K562 (cell line): Measurements from ENCODE around the gene VDAC1. TPM values are rescaled to one million over a fixed set of nuclear protein-coding genes. Genes with fewer than 3 reads are reported as not detected.

Source experiments
- ATAC-seq: fragments of 200-7000 bp; cut with Tn5 transposase; 3 replicates; pipeline ENCODE4 v1.9.1; 2020; ENCODE audit warnings: moderate library complexity
- BruUV-seq: library from RNA; stranded (reverse); fragments of 400-500 nt; replicated peaks from 2 replicates; lab custom pipeline; 2021; lab: Mats Ljungman, UMichigan
- CTCF ChIA-PET: fragments of 300-600 bp; formaldehyde crosslinking; extraction: SDS; loops from one replicate; lab custom pipeline; 2021; ENCODE audit warnings: low intra/inter-chr PET ratio; lab: Yijun Ruan, JAX
- POLR2A ChIA-PET: fragments of 300-600, 350-650 bp; sonication (Branson Sonifier 250); formaldehyde crosslinking; extraction: SDS; loops from one replicate; lab custom pipeline; 2021; ENCODE audit warnings: antibody characterized with exemption, inconsistent platforms; lab: Yijun Ruan, JAX
- DNase-seq, 4 experiments: peaks; one replicate each; pipeline versions ENCODE4 v3.0.0 to v3.0.0-alpha.2; 2011 to 2018; ENCODE audit warnings: low spot score in 3 of 4, mixed read lengths in 3 of 4; ENCODE audit errors: extremely low read depth in 1 of 4
- FAIRE-seq: peaks from 2 replicates; lab custom pipeline; 2011; peaks lifted over from hg19 to GRCh38; lab: Jason Lieb, UNC
- H2AFZ ChIP-seq: 2 replicates; pipeline ENCODE4 v1.6.0; 2011; ENCODE audit warnings: low read depth, low read length, control low read depth, inconsistent platforms
- H3K27ac ChIP-seq: fragments of 200-600 bp; 3 replicates; pipeline ENCODE4 v1.8.0; 2011; ENCODE audit warnings: low read depth, mild to moderate bottlenecking, control low read depth, inconsistent platforms, low read length, moderate library complexity, mixed read lengths; ENCODE audit errors: extremely low read depth
- H3K27me3 ChIP-seq, 2 experiments: fragments of 300-600 bp in 1 of 2; 2 replicates in 1 of 2; 3 replicates in 1 of 2; pipeline versions ENCODE4 v1.6.0 to v1.8.0; 2011; ENCODE audit warnings: inconsistent platforms in 2 of 2, low read length in 2 of 2, mild to moderate bottlenecking in 1 of 2, mixed read lengths in 1 of 2, moderate library complexity in 1 of 2; ENCODE audit not compliant: control insufficient read depth in 2 of 2, insufficient read depth in 2 of 2
- H3K36me3 ChIP-seq: fragments of 300-600 bp; 3 replicates; pipeline ENCODE4 v1.8.0; 2011; ENCODE audit warnings: mild to moderate bottlenecking, low read length, inconsistent platforms; ENCODE audit not compliant: control insufficient read depth, insufficient read depth
- H3K4me1 ChIP-seq, 2 experiments: fragments of 200-600 bp in 1 of 2; replicated peaks in 1 of 2; 2 replicates in 1 of 2; 3 replicates in 1 of 2; pipeline versions ENCODE4 v1.5.1 to v1.8.0; 2011; ENCODE audit warnings: inconsistent platforms in 2 of 2, low read length in 2 of 2, mild to moderate bottlenecking in 1 of 2, mixed read lengths in 1 of 2, moderate library complexity in 1 of 2; ENCODE audit not compliant: control insufficient read depth in 2 of 2, insufficient read depth in 2 of 2
- H3K4me2 ChIP-seq: 2 replicates; pipeline ENCODE4 v1.6.1; 2011; ENCODE audit warnings: low read length, control low read depth, inconsistent platforms, mixed read lengths; ENCODE audit not compliant: insufficient read depth
- H3K4me3 ChIP-seq: fragments of 200-600 bp; sonication (generic), shearing (Covaris generic); 2 replicates; pipeline ENCODE4 v1.5.1; 2016; ENCODE audit warnings: control low read depth, inconsistent platforms
- H3K79me2 ChIP-seq: fragments of 200-600 bp; 3 replicates; pipeline ENCODE4 v1.8.0; 2011; ENCODE audit warnings: low read length, inconsistent platforms; ENCODE audit not compliant: control insufficient read depth, insufficient read depth
- H3K9ac ChIP-seq, 2 experiments: 2 replicates each; pipeline versions ENCODE4 v1.6.0 to v1.6.1; 2011; ENCODE audit warnings: low read depth in 2 of 2, low read length in 2 of 2, control low read depth in 1 of 2, inconsistent platforms in 1 of 2, mild to moderate bottlenecking in 1 of 2, mixed read lengths in 1 of 2; ENCODE audit not compliant: insufficient read depth in 1 of 2
- H3K9me1 ChIP-seq: one replicate; pipeline ENCODE4 v1.6.0; 2011; ENCODE audit warnings: inconsistent platforms, mild to moderate bottlenecking, low read length, moderate library complexity; ENCODE audit not compliant: control insufficient read depth, insufficient read depth
- H3K9me3 ChIP-seq: replicated peaks from 2 replicates; pipeline ENCODE4 v1.5.1; 2011; ENCODE audit warnings: low read depth, low read length, inconsistent platforms; ENCODE audit not compliant: control insufficient read depth, insufficient read depth
- H4K20me1 ChIP-seq: replicated peaks from 2 replicates; pipeline ENCODE4 v1.6.1; 2011; ENCODE audit warnings: low read length, inconsistent platforms, mixed read lengths; ENCODE audit not compliant: control insufficient read depth, insufficient read depth
- CBFA2T3 ChIP-seq: fragments of 450-650 bp; IDR thresholded peaks from 2 replicates; pipeline ENCODE4 v1.6.1; 2017
- ETV5 ChIP-seq: sonication (generic); formaldehyde crosslinking; IDR thresholded peaks from 2 replicates; pipeline ENCODE4 v1.4.0; 2020; ENCODE audit warnings: low read depth, mild to moderate bottlenecking, missing genetic modification reagents
- FOXA3 ChIP-seq, 2 experiments: fragments of 450-650 bp in 1 of 2; sonication (generic) in 1 of 2; formaldehyde crosslinking; IDR thresholded peaks in 1 of 2; conservative IDR thresholded peaks in 1 of 2; 2 replicates each; pipeline versions ENCODE4 v1.4.0 to v1.8.0; 2020 to 2022; ENCODE audit warnings: mild to moderate bottlenecking in 2 of 2, missing genetic modification reagents in 1 of 2
- GTF2E2 ChIP-seq: fragments of 200-800 bp; sonication (Bioruptor generic); IDR thresholded peaks from 2 replicates; pipeline ENCODE4 v1.6.1; 2016; ENCODE audit warnings: missing genetic modification characterization, missing compliant biosample characterization
- IRF2 ChIP-seq: sonication (generic); formaldehyde crosslinking; IDR thresholded peaks from 2 replicates; pipeline ENCODE4 v1.8.1; 2022; ENCODE audit warnings: mild to moderate bottlenecking, missing genetic modification reagents
- MBD2 ChIP-seq: sonication (generic); IDR thresholded peaks from 2 replicates; pipeline ENCODE4 v1.6.1; 2016; ENCODE audit warnings: low read depth, borderline replicate concordance
- NR0B1 ChIP-seq: fragments of 450-650 bp; IDR thresholded peaks from one replicate; pipeline ENCODE4 v1.6.1; 2018; ENCODE audit warnings: mild to moderate bottlenecking, moderate library complexity; ENCODE audit not compliant: partially characterized antibody
- POLR2AphosphoS5 ChIP-seq: IDR thresholded peaks from 2 replicates; pipeline ENCODE4 v1.6.1; 2011; ENCODE audit warnings: mild to moderate bottlenecking, low read depth, low read length, moderate library complexity; ENCODE audit not compliant: control insufficient read depth, insufficient read depth
- SMARCB1 ChIP-seq: IDR thresholded peaks from 2 replicates; pipeline ENCODE4 v1.6.1; 2011; ENCODE audit warnings: improper control_type of control experiment, low read depth; ENCODE audit not compliant: insufficient read length
- TCF3 ChIP-seq: sonication (generic); formaldehyde crosslinking; IDR thresholded peaks from 2 replicates; pipeline ENCODE4 v1.4.0; 2020; ENCODE audit warnings: mild to moderate bottlenecking, missing genetic modification reagents
- ZBTB17 ChIP-seq: fragments of 450-650 bp; formaldehyde crosslinking; IDR thresholded peaks from 2 replicates; pipeline ENCODE4 v1.4.0; 2020; ENCODE audit warnings: mild to moderate bottlenecking
- ZFP1 ChIP-seq: fragments of 450-650 bp; formaldehyde crosslinking; IDR thresholded peaks from 2 replicates; pipeline ENCODE4 v1.4.0; 2020; ENCODE audit warnings: mild to moderate bottlenecking, mixed read lengths
- WGBS: fragments of 100-300 bp; shearing (Covaris generic); methylation state at CpG from one replicate; pipeline ENCODE4 v1.1.6; 2016; ENCODE audit warnings: low coverage, mixed read lengths; ENCODE audit not compliant: insufficient coverage; ENCODE audit errors: missing lambda C conversion rate; 5-methylcytosine and 5-hydroxymethylcytosine counted together
- in situ Hi-C: fragments of 300-500 bp; cut with MboI; formaldehyde crosslinking; loops from 4 replicates; pipeline ENCODE4 v1.15.0; 2018; ENCODE audit warnings: inconsistent platforms, mixed read lengths
- intact Hi-C: fragments of 100-400 bp; cut with micrococcal nuclease; formaldehyde crosslinking; loops from 2 replicates; pipeline ENCODE4 v1.14.2; 2022
- polyA plus RNA-seq, 8 experiments: library from polyadenylated mRNA; depleted of rRNA in 4 of 8; stranded (reverse) in 5 of 8; unstranded in 3 of 8; fragments of >200 nt; fragmentation: Nextera tagmentation in 2 of 8; fragmentation: Illumina TruSeq in 1 of 8; extraction: Ambion mirVana in 2 of 8; extraction: Trizol in 1 of 8; gene quantifications; 2 replicates each; pipeline versions ENCODE4 v1.2.1 to v1.2.3, GENCODE V29; 2011 to 2014; ENCODE audit warnings: inconsistent platforms in 1 of 8, missing spikeins in 1 of 8
- total RNA-seq, 7 experiments: library from RNA; depleted of rRNA in 6 of 7; stranded (reverse); fragments of >200 nt in 6 of 7; fragmentation: Illumina TruSeq in 2 of 7; extraction: Trizol in 2 of 7; gene quantifications; 2 replicates each; pipeline versions ENCODE4 v1.2.1 to v1.2.3, GENCODE V29; 2011 to 2021; ENCODE audit warnings: low replicate concordance in 1 of 7

The VDAC1 gene
- total and polyA plus RNA-seq, 9 of the 15 experiments (the other 6 are each of a cell fraction or from before 2014, with no cell fraction given), result 168 to 366 (median 293) TPM

GRCh38 chr5:133969654-133970324 lies 35.0 kb downstream of the VDAC1 start:
- Histone ChIP-seq H3K9ac (peak overlapping the region in 1 of 2 experiments; percentile 28; a peak in 1 of 4 replicates), H2AFZ (no peak overlapping the region), H3K27me3 (no peaks in the 10 kb centered on the region), H4K20me1 (no peaks in the 10 kb centered on the region; the same call in 1 of the 2 replicates), H3K9me3 (no peaks in the 10 kb centered on the region), H3K27ac (peak overlapping the region; percentile 48; the same call in 2 of the 3 replicates), H3K4me1 (peaks cover 7 to 8% of the 10 kb centered on the region in 2 experiments), H3K9me1 (no peaks in the 10 kb centered on the region), H3K4me3 (no peak overlapping the region), H3K79me2 (peaks cover 40% of the 10 kb centered on the region), H3K4me2 (no peak overlapping the region), H3K36me3 (peaks cover 39% of the 10 kb centered on the region)
- BruUV-seq, result TSS peak; percentile 78
- no peak; the same call in 2 of the 3 replicates for ATAC-seq
- CTCF ChIA-PET, result no interaction called here
- POLR2A ChIA-PET, result interaction anchor here (0.7 to 1.6 kb wide), 7 partner anchors 12 to 102 kb away, joined by 3 to 5 read pairs (median 3); no protein-coding TSS in a partner anchor
- intact Hi-C loops, result no loop called here
- in situ Hi-C loops, result no loop called here
- 44% methylated on average over 7 of the region's 7 CpGs for WGBS
- peak; percentile 51 for FAIRE-seq
- peak in 2 of 4 experiments; percentile 30 to 32 for DNase-seq
- 0 out of 2 replicates have a peak, but pooled peaks have one; percentile 12 for TF ChIP-seq MBD2
- no peak for TF ChIP-seq NR0B1
- no peak for TF ChIP-seq ZBTB17
- TF ChIP-seq GTF2E2, result peak; percentile 37; the same call in 1 of the 2 replicates
- TF ChIP-seq ETV5 (CRISPR knock-in tag), result no peak
- TF ChIP-seq POLR2AphosphoS5, result 0 out of 2 replicates have a peak, but pooled peaks have one; percentile 18
- TF ChIP-seq IRF2 (CRISPR knock-in tag), result no peak
- TF ChIP-seq CBFA2T3, result peak; percentile 35; the same call in 1 of the 2 replicates
- TF ChIP-seq FOXA3 (CRISPR knock-in tag; conservative IDR thresholded peaks at IDR 0.05 in 1 of 2, IDR thresholded peaks at IDR 0.05 in 1 of 2), result peak; percentile 35 to 90; a peak in 3 of 4 replicates
- no peak for TF ChIP-seq SMARCB1
- TF ChIP-seq TCF3 (CRISPR knock-in tag), result peak; percentile 49; the same call in 1 of the 2 replicates
- TF ChIP-seq ZFP1 (CRISPR knock-in tag), result no peak
